RWPE1 (cell line): ENCODE results near the gene TMED9.

Source experiments
- CTCF ChIA-PET: fragments of 350-600 bp; sonication (Branson Sonifier 250); formaldehyde crosslinking; extraction: SDS; loops from one replicate; lab custom pipeline; 2021; lab: Yijun Ruan, JAX
- POLR2A ChIA-PET: fragments of 400-600 bp; formaldehyde crosslinking; extraction: SDS; loops from one replicate; lab custom pipeline; 2020; ENCODE audit warnings: antibody characterized with exemption; ENCODE audit not compliant: low non-redundant PET; lab: Yijun Ruan, JAX
- DNase-seq: peaks from one replicate; pipeline ENCODE4 v3.0.0; 2012; ENCODE audit warnings: low spot score
- H3K27ac ChIP-seq: fragments of 450-650 bp; 2 replicates; pipeline ENCODE4 v1.5.1; 2017
- CTCF ChIP-seq: fragments of 450-650 bp; conservative IDR thresholded peaks from 2 replicates; pipeline ENCODE4 v1.5.1; 2017; ENCODE audit warnings: low read depth, mild to moderate bottlenecking

Gene TMED9

GRCh38 chr5:177607115-177607451, 15.1 kb downstream of the TMED9 start:
- H3K27ac ChIP-seq = peak overlapping the region; percentile 2; the same call in 1 of the 2 replicates
- ChIA-PET POLR2A (no interaction called here), CTCF (interaction anchor here (0.6 to 1.3 kb wide), 15 partner anchors 9 to 1172 kb away, joined by 3 to 10 read pairs (median 3); partner anchors contain the start of gene TMED9)
- no peak for TF ChIP-seq CTCF
- DNase-seq = no peak

GRCh38 chr5:177607452-177608192, 15.6 kb downstream of the TMED9 start:
- ChIA-PET CTCF (interaction anchor here (0.5 to 1.3 kb wide), 16 partner anchors 9 to 1171 kb away, joined by 3 to 10 read pairs (median 3); partner anchors contain the start of gene TMED9), POLR2A (no interaction called here)
- DNase-seq = peak; percentile 86
- peak; percentile 95 for TF ChIP-seq CTCF
- peak overlapping the region; percentile 2; the same call in 1 of the 2 replicates for H3K27ac ChIP-seq

GRCh38 chr5:177608243-177609075, 16.5 kb downstream of the TMED9 start:
- no peak for DNase-seq
- ChIA-PET CTCF (interaction anchor here (0.5 to 1.3 kb wide), 5 partner anchors 25 to 1559 kb away, joined by 3 to 4 read pairs (median 3); no protein-coding TSS in a partner anchor), POLR2A (interaction anchor here (0.7 kb wide), 1 partner anchor 15 kb away, joined by 4 read pairs; no protein-coding TSS in a partner anchor)
- peak overlapping the region; percentile 59 for H3K27ac ChIP-seq
- no peak for TF ChIP-seq CTCF

- no peak for DNase-seq
- POLR2A ChIA-PET = interaction anchor here (0.7 kb wide), 1 partner anchor 16 kb away, joined by 4 read pairs; no protein-coding TSS in a partner anchor
- CTCF ChIA-PET = interaction anchor here (0.7 to 0.9 kb wide), 3 partner anchors 206 to 1558 kb away, joined by 3 to 4 read pairs (median 3); no protein-coding TSS in a partner anchor
- H3K27ac ChIP-seq = peak overlapping the region; percentile 59
- no peak for TF ChIP-seq CTCF
Measured at GRCh38 chr5:177609076-177610059, 17.4 kb downstream of the TMED9 start.

- peak overlapping the region; percentile 59 for H3K27ac ChIP-seq
- DNase-seq = no peak
Measured at GRCh38 chr5:177610131-177610769, 18.2 kb downstream of the TMED9 start.

More at GRCh38 chr5:177610131-177610769, 18.2 kb downstream of the TMED9 start:
- ChIA-PET POLR2A (no interaction called here), CTCF (interaction anchor here (0.6 kb wide), 1 partner anchor 10 kb away, joined by 3 read pairs; no protein-coding TSS in a partner anchor)
- no peak for TF ChIP-seq CTCF
